ENCODE measurements around the gene UACA.
A peak's percentile ranks its signal among the peaks of the same experiment; 100 is the strongest.

UACA gene

GRCh38 chr15:70762469-70763119 lies 764 bp downstream of the UACA start:
- H3K4me3 ChIP-seq: peak overlapping the region; percentile 95
- TF ChIP-seq CTCF (IDR thresholded peaks at IDR 0.05): no peak
- H3K27ac ChIP-seq: peak overlapping the region; percentile 97 to 99
- peak; percentile 82 for DNase-seq (ENCODE audit: low spot score)

- DNase-seq (ENCODE audit: low spot score): no peak
- no peak for TF ChIP-seq CTCF (IDR thresholded peaks at IDR 0.05)
- Histone ChIP-seq H3K27ac (peak overlapping the region; percentile 97 to 99), H3K4me3 (peak overlapping the region; percentile 95)
Measured at GRCh38 chr15:70761931-70762468, 1.4 kb downstream of the UACA start.

- Histone ChIP-seq H3K4me3 (peak overlapping the region; percentile 95), H3K27ac (no peak overlapping the region)
- no peak for DNase-seq (ENCODE audit: low spot score)
- TF ChIP-seq CTCF (IDR thresholded peaks at IDR 0.05): no peak
Measured at GRCh38 chr15:70761046-70761445, 2.3 kb downstream of the UACA start.

- DNase-seq (ENCODE audit: low spot score): no peak
- no peak for TF ChIP-seq CTCF (IDR thresholded peaks at IDR 0.05)
- H3K27ac ChIP-seq: peak overlapping the region; percentile 55 to 64
- H3K4me3 ChIP-seq: peak overlapping the region; percentile 33
Measured at GRCh38 chr15:70758790-70759462, 4.4 kb downstream of the UACA start.

GRCh38 chr15:70757627-70758026 lies 5.7 kb downstream of the UACA start:
- no peak for TF ChIP-seq CTCF (IDR thresholded peaks at IDR 0.05)
- Histone ChIP-seq H3K4me3 (no peak overlapping the region), H3K27ac (peak overlapping the region; percentile 25 to 64)
- no peak for DNase-seq (ENCODE audit: low spot score)

GRCh38 chr15:70754862-70755261 lies 8.5 kb downstream of the UACA start:
- no peak for DNase-seq (ENCODE audit: low spot score)
- Histone ChIP-seq H3K4me3 (no peak overlapping the region), H3K27ac (peak overlapping the region in 1 of 2 donors; percentile 13)
- no peak for TF ChIP-seq CTCF (IDR thresholded peaks at IDR 0.05)

Measured in coronary artery (tissue), 2 donors.